Hepatocyte (in vitro differentiated cells): Measurements from ENCODE around the gene SORL1. TPM values are rescaled to one million over a fixed set of nuclear protein-coding genes. Genes with fewer than 3 reads are reported as not detected.
"Not testable (repeated sequence)": the region's sequence is repeated elsewhere in the genome, so short reads cannot be mapped to it uniquely, and the experiment has no call there.

Source experiments
- DNase-seq: peaks from one replicate; pipeline ENCODE4 v3.0.0-alpha.2; 2016; ENCODE audit warnings: low spot score
- H2AFZ ChIP-seq: fragments of 200-600 bp; sonication (generic); 2 replicates; pipeline ENCODE4 v1.6.0; 2016; ENCODE audit warnings: antibody characterized with exemption, mild to moderate bottlenecking
- H3K27ac ChIP-seq: fragments of 200-600 bp; sonication (generic); 2 replicates; pipeline ENCODE4 v1.5.1; 2016; ENCODE audit warnings: mild to moderate bottlenecking
- H3K27me3 ChIP-seq: fragments of 200-600 bp; sonication (generic); 2 replicates; pipeline ENCODE4 v1.6.1; 2016
- H3K36me3 ChIP-seq: fragments of 200-600 bp; sonication (generic); replicated peaks from 2 replicates; pipeline ENCODE4 v1.5.1; 2016; ENCODE audit warnings: low read depth; ENCODE audit not compliant: insufficient read depth
- H3K4me1 ChIP-seq: fragments of 200-600 bp; sonication (generic); 2 replicates; pipeline ENCODE4 v1.5.1; 2016; ENCODE audit warnings: mild to moderate bottlenecking, moderate library complexity; ENCODE audit not compliant: insufficient read depth
- H3K4me2 ChIP-seq: fragments of 200-600 bp; sonication (generic); 2 replicates; pipeline ENCODE4 v1.6.0; 2016
- H3K4me3 ChIP-seq: fragments of 200-600 bp; sonication (generic); 2 replicates; pipeline ENCODE4 v1.5.1; 2016; ENCODE audit warnings: mild to moderate bottlenecking
- H3K79me2 ChIP-seq: fragments of 200-600 bp; sonication (generic); 2 replicates; pipeline ENCODE4 v1.6.0; 2017; ENCODE audit warnings: mild to moderate bottlenecking
- H3K9me2 ChIP-seq: fragments of 200-600 bp; sonication (generic); replicated peaks from 2 replicates; pipeline ENCODE4 v1.6.0; 2017; ENCODE audit warnings: mild to moderate bottlenecking; ENCODE audit not compliant: insufficient read depth
- H3K9me3 ChIP-seq: fragments of 200-600 bp; sonication (generic); 2 replicates; pipeline ENCODE4 v1.5.1; 2016; ENCODE audit warnings: low read depth, mild to moderate bottlenecking
- H4K20me1 ChIP-seq: fragments of 200-600 bp; sonication (generic); 2 replicates; pipeline ENCODE4 v1.6.0; 2016; ENCODE audit warnings: mild to moderate bottlenecking; ENCODE audit not compliant: insufficient read depth, poor library complexity, severe bottlenecking
- EZH2 ChIP-seq: fragments of 200-600 bp; sonication (generic); IDR thresholded peaks from 2 replicates; pipeline ENCODE4 v1.6.1; 2016; ENCODE audit warnings: antibody characterized with exemption, mild to moderate bottlenecking, borderline replicate concordance
- EZH2phosphoT487 ChIP-seq: fragments of 200-600 bp; sonication (generic); IDR thresholded peaks from one replicate; pipeline ENCODE4 v1.6.1; 2018; ENCODE audit warnings: antibody characterized with exemption, mild to moderate bottlenecking, low read depth, moderate library complexity; ENCODE audit not compliant: unreplicated experiment, severe bottlenecking
- WGBS: methylation state at CpG from one replicate; pipeline ENCODE4 v1.1.6; 2016; ENCODE audit warnings: low lambda C conversion rate; ENCODE audit errors: missing lambda C conversion rate; 5-methylcytosine and 5-hydroxymethylcytosine counted together
- polyA plus RNA-seq: library from polyadenylated mRNA; unstranded; fragments of >200 nt; fragmentation: Nextera tagmentation; extraction: Ambion mirVana; gene quantifications from 2 replicates; pipeline ENCODE4 v1.2.1, GENCODE V29; 2016
- total RNA-seq: library from RNA; depleted of rRNA; stranded (reverse); fragments of >200 nt; gene quantifications from 2 replicates; pipeline ENCODE4 v1.2.3, GENCODE V29; 2014
- TF ChIP-seq, protein P1 (sequence below): fragments of 200-600 bp; sonication (generic); IDR thresholded peaks from 2 replicates; pipeline ENCODE4 v1.5.1; 2016; ENCODE audit warnings: antibody characterized with exemption, mild to moderate bottlenecking; ENCODE audit not compliant: poor library complexity

The SORL1 gene
- total and polyA plus RNA-seq, 2 experiments from 2014 or later, result 13.5 to 26.5 TPM

DNA sequence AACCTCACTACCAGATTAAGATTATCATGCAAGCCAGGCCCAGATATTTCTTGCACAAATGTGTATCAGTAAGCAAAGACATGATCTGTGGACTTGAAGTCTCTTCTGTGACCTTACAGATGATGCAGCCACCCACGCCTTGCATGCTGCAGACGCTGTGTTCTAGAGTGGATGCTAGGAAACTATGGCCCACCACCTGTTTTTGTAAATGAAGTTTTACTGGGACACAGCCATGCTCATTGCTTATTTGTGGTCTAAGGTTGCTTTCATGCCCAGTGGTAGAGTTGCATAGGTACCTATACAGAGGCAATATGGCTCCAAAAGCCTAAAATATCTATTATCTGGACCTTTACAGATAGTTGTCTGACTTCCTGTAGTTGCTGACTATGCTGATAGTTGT is 48.2 kb downstream of the SORL1 start:
- Histone ChIP-seq H3K36me3 (no peaks in the 10 kb centered on the region), H3K4me2 (no peak overlapping the region), H3K4me3 (no peak overlapping the region), H3K27me3 (no peaks in the 10 kb centered on the region), H3K79me2 (no peaks in the 10 kb centered on the region), H3K27ac (no peak overlapping the region), H2AFZ (no peak overlapping the region), H3K4me1 (no peaks in the 10 kb centered on the region), H3K9me3 (no peaks in the 10 kb centered on the region), H3K9me2 (no peaks in the 10 kb centered on the region), H4K20me1 (no peaks in the 10 kb centered on the region)
- no peak for DNase-seq
- TF ChIP-seq EZH2 (no peak), EZH2phosphoT487 (no peak)
- TF ChIP-seq, protein P1, sequence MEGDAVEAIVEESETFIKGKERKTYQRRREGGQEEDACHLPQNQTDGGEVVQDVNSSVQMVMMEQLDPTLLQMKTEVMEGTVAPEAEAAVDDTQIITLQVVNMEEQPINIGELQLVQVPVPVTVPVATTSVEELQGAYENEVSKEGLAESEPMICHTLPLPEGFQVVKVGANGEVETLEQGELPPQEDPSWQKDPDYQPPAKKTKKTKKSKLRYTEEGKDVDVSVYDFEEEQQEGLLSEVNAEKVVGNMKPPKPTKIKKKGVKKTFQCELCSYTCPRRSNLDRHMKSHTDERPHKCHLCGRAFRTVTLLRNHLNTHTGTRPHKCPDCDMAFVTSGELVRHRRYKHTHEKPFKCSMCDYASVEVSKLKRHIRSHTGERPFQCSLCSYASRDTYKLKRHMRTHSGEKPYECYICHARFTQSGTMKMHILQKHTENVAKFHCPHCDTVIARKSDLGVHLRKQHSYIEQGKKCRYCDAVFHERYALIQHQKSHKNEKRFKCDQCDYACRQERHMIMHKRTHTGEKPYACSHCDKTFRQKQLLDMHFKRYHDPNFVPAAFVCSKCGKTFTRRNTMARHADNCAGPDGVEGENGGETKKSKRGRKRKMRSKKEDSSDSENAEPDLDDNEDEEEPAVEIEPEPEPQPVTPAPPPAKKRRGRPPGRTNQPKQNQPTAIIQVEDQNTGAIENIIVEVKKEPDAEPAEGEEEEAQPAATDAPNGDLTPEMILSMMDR, result no peak
- 83% methylated on average over 2 of the region's 2 CpGs for WGBS

GRCh38 chr11:121500717-121501116 is 48.6 kb downstream of the SORL1 start:
- TF ChIP-seq EZH2, result no peak
- no peak overlapping the region for H3K4me2 ChIP-seq
- H3K79me2 ChIP-seq, result no peaks in the 10 kb centered on the region
- 86% methylated on average over 1 of the region's 1 CpG for WGBS
- no peaks in the 10 kb centered on the region for H3K27me3 ChIP-seq
- H3K9me2 ChIP-seq, result no peaks in the 10 kb centered on the region
- H3K36me3 ChIP-seq, result no peaks in the 10 kb centered on the region
- H3K9me3 ChIP-seq, result no peaks in the 10 kb centered on the region
- H2AFZ ChIP-seq, result no peak overlapping the region
- no peak for DNase-seq
- no peak overlapping the region for H3K4me3 ChIP-seq
- no peaks in the 10 kb centered on the region for H3K4me1 ChIP-seq
- H4K20me1 ChIP-seq, result no peaks in the 10 kb centered on the region
- H3K27ac ChIP-seq, result no peak overlapping the region

DNA sequence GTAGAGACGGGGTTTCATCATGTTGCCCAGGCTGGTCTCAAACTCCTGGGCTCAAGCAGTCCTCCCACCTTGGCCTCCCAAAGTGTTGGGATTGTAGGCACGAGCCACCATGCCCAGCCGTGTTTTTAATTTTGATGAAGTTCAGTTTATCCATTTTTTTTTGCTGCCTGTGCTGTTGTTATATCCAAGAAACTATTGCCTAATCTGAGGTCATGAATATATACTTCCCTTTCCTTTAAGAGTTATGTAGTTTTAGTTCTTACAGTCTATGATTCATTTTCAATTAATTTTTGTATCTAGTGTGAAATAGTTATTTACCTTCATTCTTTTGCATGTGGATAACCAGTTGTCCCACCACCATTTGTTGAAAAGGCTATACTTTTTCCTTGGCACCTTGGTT is 50.9 kb downstream of the SORL1 start:
- no peaks in the 10 kb centered on the region for H3K79me2 ChIP-seq
- H3K4me2 ChIP-seq, result no peak overlapping the region
- no peaks in the 10 kb centered on the region for H3K4me1 ChIP-seq
- H3K9me3 ChIP-seq, result no peaks in the 10 kb centered on the region
- no peak overlapping the region for H3K27ac ChIP-seq
- TF ChIP-seq EZH2 (no peak), EZH2phosphoT487 (no peak)
- TF ChIP-seq, protein P1, result no peak
- H3K4me3 ChIP-seq, result no peak overlapping the region
- DNase-seq, result no peak
- WGBS, result 84% methylated on average over 3 of the region's 3 CpGs
- H3K36me3 ChIP-seq, result no peaks in the 10 kb centered on the region
- no peak overlapping the region for H2AFZ ChIP-seq
- H3K27me3 ChIP-seq, result no peaks in the 10 kb centered on the region
- no peaks in the 10 kb centered on the region for H4K20me1 ChIP-seq
- H3K9me2 ChIP-seq, result no peaks in the 10 kb centered on the region

GRCh38 chr11:121506237-121506636 is 54.1 kb downstream of the SORL1 start:
- not testable (repeated sequence) for H3K4me1 ChIP-seq, H3K36me3 ChIP-seq, H3K27me3 ChIP-seq, DNase-seq, H3K27ac ChIP-seq, H3K4me3 ChIP-seq, H3K79me2 ChIP-seq, H2AFZ ChIP-seq, H3K9me2 ChIP-seq, H4K20me1 ChIP-seq, H3K9me3 ChIP-seq, H3K4me2 ChIP-seq
- 89% methylated on average over 1 of the region's 1 CpG for WGBS

DNA sequence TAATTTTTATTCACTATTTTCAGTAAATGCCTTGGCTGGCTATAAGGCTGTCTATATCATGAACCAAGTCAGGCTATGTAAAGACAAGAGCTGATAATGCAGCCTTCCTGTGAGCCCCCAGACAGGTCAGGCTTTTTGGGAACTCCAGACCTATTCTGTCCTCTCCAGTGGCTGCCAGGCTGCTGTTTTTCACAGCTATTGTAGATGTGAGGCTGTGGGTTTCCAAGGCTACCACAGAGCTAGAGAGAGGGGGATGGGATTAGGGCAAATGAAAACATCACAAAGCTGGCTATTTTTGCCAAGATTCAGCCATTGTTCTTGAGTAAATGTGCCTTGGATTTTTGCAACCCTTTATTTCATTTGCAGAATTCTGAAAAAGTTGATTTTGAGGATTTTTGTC is 56.3 kb downstream of the SORL1 start:
- no peak for DNase-seq
- Histone ChIP-seq H3K4me2 (no peak overlapping the region), H4K20me1 (no peaks in the 10 kb centered on the region), H3K27ac (no peak overlapping the region), H3K27me3 (no peaks in the 10 kb centered on the region), H3K79me2 (no peaks in the 10 kb centered on the region), H3K9me2 (no peaks in the 10 kb centered on the region), H3K4me3 (no peak overlapping the region), H3K36me3 (no peaks in the 10 kb centered on the region), H3K9me3 (no peaks in the 10 kb centered on the region), H2AFZ (no peak overlapping the region), H3K4me1 (no peaks in the 10 kb centered on the region)
- TF ChIP-seq, protein P1, result no peak
- TF ChIP-seq EZH2, result no peak
